Heart right ventricle (tissue), 16 donors: ENCODE results near the gene RPL39L. TPM values are rescaled to one million over a fixed set of nuclear protein-coding genes. Genes with fewer than 3 reads are reported as not detected.

Source experiments
- ATAC-seq, 8 donors: fragments of 200-7000 bp; cut with Tn5 transposase; one replicate each; pipeline ENCODE4 v1.9.1; 2020; ENCODE audit warnings: mild to moderate bottlenecking in 8 of 8, moderate library complexity in 8 of 8, moderate number of reproducible peaks in 1 of 8
- DNase-seq, 2 donors: peaks; one replicate each; pipeline ENCODE4 v3.0.0-alpha.2; 2020
- H3K27ac ChIP-seq, 10 donors: fragments of 200-600 bp; sonication (generic) in 2 of 10; one replicate each; pipeline versions ENCODE4 v1.5.0 to v1.8.0; 2020 to 2022; ENCODE audit warnings: mild to moderate bottlenecking in 3 of 10
- H3K27me3 ChIP-seq, 7 donors: fragments of 200-600 bp; one replicate each; pipeline ENCODE4 v1.8.0; 2021 to 2022; ENCODE audit warnings: mild to moderate bottlenecking in 2 of 7
- H3K36me3 ChIP-seq, 9 donors: fragments of 200-600 bp; sonication (generic) in 1 of 9; one replicate each; pipeline versions ENCODE4 v1.5.0 to v1.8.0; 2020 to 2022; ENCODE audit warnings: mild to moderate bottlenecking in 2 of 9
- H3K4me1 ChIP-seq, 9 donors: fragments of 200-600 bp; sonication (generic) in 1 of 9; one replicate each; pipeline versions ENCODE4 v1.5.0 to v1.8.0; 2020 to 2022; ENCODE audit warnings: mild to moderate bottlenecking in 4 of 9
- H3K4me3 ChIP-seq, 10 donors: fragments of 200-600 bp; sonication (generic) in 2 of 10; one replicate each; pipeline versions ENCODE4 v1.5.0 to v1.8.0; 2020 to 2022; ENCODE audit warnings: mild to moderate bottlenecking in 7 of 10, moderate library complexity in 2 of 10
- H3K9me3 ChIP-seq, 11 donors: fragments of 200-600 bp in 10 of 11; sonication (generic) in 2 of 11; one replicate each; pipeline versions ENCODE4 v1.5.0 to v1.8.0; 2013 to 2022; ENCODE audit warnings: mild to moderate bottlenecking in 2 of 11, control low read depth in 1 of 11, moderate library complexity in 1 of 11
- WGBS, 2 donors: extraction: QIAGEN DNeasy Blood & Tissue Kit; methylation state at CpG; one replicate each; pipeline ENCODE4 v1.1.7; 2013; ENCODE audit warnings: inconsistent platforms in 1 of 2; 5-methylcytosine and 5-hydroxymethylcytosine counted together
- intact Hi-C, 10 donors: fragments of 100-400 bp; cut with DNase I; formaldehyde crosslinking; loops; one replicate each; pipeline versions ENCODE4 v1.11.1 to v1.14.2; 2022
- polyA plus RNA-seq, 2 donors: library from polyadenylated mRNA; stranded (reverse); fragments of 200-250 nt; gene quantifications; one replicate each; pipeline ENCODE4 v1.2.3, GENCODE V29; 2013
- total RNA-seq, 10 donors: library from RNA; stranded (reverse); fragmentation: NEBNext Ultra II Directional in 3 of 10; extraction: Animal tissue kit (Norgen Biotek cat#: 25700) in 3 of 10; gene quantifications; one replicate each; pipeline versions ENCODE4 v1.2.1 to v1.2.4, GENCODE V29; 2021 to 2023
- TF ChIP-seq, protein P1 (sequence below), 9 donors: fragments of 200-600 bp; sonication (generic) in 2 of 9; IDR thresholded peaks; one replicate each; pipeline versions ENCODE4 v1.5.0 to v1.8.0; 2021 to 2022; ENCODE audit warnings: antibody characterized with exemption in 9 of 9, mild to moderate bottlenecking in 5 of 9, moderate library complexity in 1 of 9
- donor health status: Arrhythmogenic right ventricular cardiomyopathy.
- donor health status: ischemic (EF 13 %, LVEDD 7.1; RV severe dilation, severe dysfunction).
- donor health status: healthy with polysubstance abuse.
- donor health status: DM: no; HTN: yes; CAD: no.
- donor health status: DM: no; HTN: no; CAD: no.
- donor health status: ischemic (EF 25% LVEDD 6.9; RV normal size, moderate dysfunction).
- donor health status: ischemic (EF 25% LVEDD 5.7; RV mildly dilated, moderate dysfunction).
- donor health status: healthy.
- donor health status: DM: yes; HTN: yes; CAD: no.
- donor health status: Ischemic cardiomyopathy.
- donor health status: ischemic (EF 35%, LVEDD 5.7; RV mildly dilated, moderate dysfunction).
- donor health status: nonischemic (EF 11% LVEDD 7.7; RV severe dilation, severe dysfunction).
- donor health status: DM: yes; HTN: yes; CAD: no.
- donor health status: PGD.
- donor health status: ischemic (EF 29% LVEDD 5.4; RV normal size, mild dysfunction).
- donor health status: nonischemic (EF 23%, LVEDD 6.1; RV moderate dilation, normal function).

Gene RPL39L
- total and polyA plus RNA-seq, 12 donors, result 0.44 to 17.8 (median 5.6) TPM

GRCh38 chr3:187072102-187072501, 67.2 kb downstream of the RPL39L start:
- WGBS, 2 donors, result 68 to 81% methylated on average over 3 of the region's 3 CpGs
- Histone ChIP-seq H3K9me3 (peaks cover 0 to 6% (median 0%) of the 10 kb centered on the region in 11 donors), H3K36me3 (peaks cover 0 to 86% (median 31%) of the 10 kb centered on the region in 9 donors)

More at GRCh38 chr3:187072102-187072501, 67.2 kb downstream of the RPL39L start:
- Histone ChIP-seq H3K27me3 (no peaks in the 10 kb centered on the region), H3K4me3 (no peak overlapping the region), H3K4me1 (no peaks in the 10 kb centered on the region), H3K27ac (no peak overlapping the region)
- intact Hi-C loops, result no loop called here
- ATAC-seq (no peak), DNase-seq (no peak)
- TF ChIP-seq, protein P1, sequence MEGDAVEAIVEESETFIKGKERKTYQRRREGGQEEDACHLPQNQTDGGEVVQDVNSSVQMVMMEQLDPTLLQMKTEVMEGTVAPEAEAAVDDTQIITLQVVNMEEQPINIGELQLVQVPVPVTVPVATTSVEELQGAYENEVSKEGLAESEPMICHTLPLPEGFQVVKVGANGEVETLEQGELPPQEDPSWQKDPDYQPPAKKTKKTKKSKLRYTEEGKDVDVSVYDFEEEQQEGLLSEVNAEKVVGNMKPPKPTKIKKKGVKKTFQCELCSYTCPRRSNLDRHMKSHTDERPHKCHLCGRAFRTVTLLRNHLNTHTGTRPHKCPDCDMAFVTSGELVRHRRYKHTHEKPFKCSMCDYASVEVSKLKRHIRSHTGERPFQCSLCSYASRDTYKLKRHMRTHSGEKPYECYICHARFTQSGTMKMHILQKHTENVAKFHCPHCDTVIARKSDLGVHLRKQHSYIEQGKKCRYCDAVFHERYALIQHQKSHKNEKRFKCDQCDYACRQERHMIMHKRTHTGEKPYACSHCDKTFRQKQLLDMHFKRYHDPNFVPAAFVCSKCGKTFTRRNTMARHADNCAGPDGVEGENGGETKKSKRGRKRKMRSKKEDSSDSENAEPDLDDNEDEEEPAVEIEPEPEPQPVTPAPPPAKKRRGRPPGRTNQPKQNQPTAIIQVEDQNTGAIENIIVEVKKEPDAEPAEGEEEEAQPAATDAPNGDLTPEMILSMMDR (IDR thresholded peaks at IDR 0.05), result no peak

Other genes with a start within 250 kb of the RPL39L start
- 10 to 100 TPM; 55.9 to 94.7 (median 68.7) TPM for gene ST6GAL1, start 209.0 kb downstream of the RPL39L start, total RNA-seq
- gene ST6GAL1, start 209.0 kb downstream of the RPL39L start, polyA plus RNA-seq, result 10 to 100 TPM; 19.5 to 36.3 TPM
- under 1 TPM in 1 of 10 donors, not detected in 9; 0.11 TPM for gene RTP1, start 58.0 kb upstream of the RPL39L start, total RNA-seq
- gene RTP1, start 58.0 kb upstream of the RPL39L start, polyA plus RNA-seq, result not detected
- 100 to 1,000 TPM in 9 of 10 donors, 10 to 100 TPM in 1; 91.8 to 274 (median 228) TPM for gene MASP1, start 152.2 kb upstream of the RPL39L start, total RNA-seq
- gene MASP1, start 152.2 kb upstream of the RPL39L start, polyA plus RNA-seq, result 100 to 1,000 TPM in 1 of 2 donors, 10 to 100 TPM in 1; 51.5 to 126 TPM
- 1 to 10 TPM in 7 of 10 donors, under 1 TPM in 3; 0.74 to 4.7 (median 1.6) TPM for gene RTP4, start 228.9 kb upstream of the RPL39L start, total RNA-seq
- 1 to 10 TPM; 1.2 to 1.7 TPM for gene RTP4, start 228.9 kb upstream of the RPL39L start, polyA plus RNA-seq